Endothelial cell of umbilical vein (primary cell): ENCODE data around the gene C2. TPM values are rescaled to one million over a fixed set of nuclear protein-coding genes. Genes with fewer than 3 reads are reported as not detected.

Experiments
- BruUV-seq: library from RNA; stranded (reverse); fragments of 400-500 nt; replicated peaks from 2 replicates; lab custom pipeline; 2021; lab: Mats Ljungman, UMichigan
- CTCF ChIA-PET: fragments of 300-600, 350-600 bp; sonication (Branson Sonifier 250); formaldehyde crosslinking; loops from one replicate; lab custom pipeline; 2021; ENCODE audit warnings: antibody characterized with exemption, inconsistent platforms; lab: Charles Lee
- POLR2A ChIA-PET: fragments of 300-600, 350-600 bp; sonication (Branson Sonifier 250); formaldehyde crosslinking; loops from one replicate; lab custom pipeline; 2021; ENCODE audit warnings: antibody characterized with exemption, inconsistent platforms; lab: Charles Lee
- DNase-seq: peaks from one replicate; pipeline ENCODE4 v3.0.0-alpha.2; 2011; ENCODE audit warnings: low read depth, low spot score
- FAIRE-seq: peaks from 2 replicates; lab custom pipeline; 2011; peaks lifted over from hg19 to GRCh38; lab: Jason Lieb, UNC
- H2AFZ ChIP-seq: 2 replicates; pipeline ENCODE4 v1.6.0; 2012; ENCODE audit warnings: low read depth, low read length, control low read depth, inconsistent platforms
- H3K27ac ChIP-seq: 2 replicates; pipeline ENCODE4 v1.5.1; 2011; ENCODE audit warnings: low read depth, mild to moderate bottlenecking, control low read depth, low read length, moderate library complexity; ENCODE audit not compliant: insufficient read depth
- H3K27me3 ChIP-seq, 2 experiments: 2 replicates each; pipeline versions ENCODE4 v1.6.0 to v1.6.1; 2011; ENCODE audit warnings: low read length in 2 of 2, mixed read lengths in 1 of 2; ENCODE audit not compliant: control insufficient read depth in 2 of 2, insufficient read depth in 2 of 2
- H3K36me3 ChIP-seq, 2 experiments: 2 replicates in 1 of 2; 3 replicates in 1 of 2; pipeline ENCODE4 v1.5.1; 2011; ENCODE audit warnings: low read length in 2 of 2, mild to moderate bottlenecking in 1 of 2, moderate library complexity in 1 of 2; ENCODE audit not compliant: control insufficient read depth in 2 of 2, insufficient read depth in 2 of 2; ENCODE audit errors: extremely low read depth in 1 of 2
- H3K4me1 ChIP-seq: 3 replicates; pipeline ENCODE4 v1.5.1; 2011; ENCODE audit warnings: mild to moderate bottlenecking, low read length; ENCODE audit not compliant: control insufficient read depth, insufficient read depth; ENCODE audit errors: extremely low read depth
- H3K4me2 ChIP-seq: 2 replicates; pipeline ENCODE4 v1.6.1; 2011; ENCODE audit warnings: low read length, control low read depth, mixed read lengths; ENCODE audit not compliant: insufficient read depth
- H3K4me3 ChIP-seq, 3 experiments: fragments of 200-600 bp in 1 of 3; sonication (generic), shearing (Covaris generic) in 1 of 3; replicated peaks in 1 of 3; 2 replicates each; pipeline ENCODE4 v1.5.1; 2011 to 2016; ENCODE audit warnings: control low read depth in 3 of 3, low read length in 3 of 3, mild to moderate bottlenecking in 2 of 3, inconsistent platforms in 1 of 3, low read depth in 1 of 3, moderate library complexity in 1 of 3; ENCODE audit not compliant: insufficient read depth in 1 of 3
- H3K79me2 ChIP-seq: 2 replicates; pipeline ENCODE4 v1.6.0; 2012; ENCODE audit warnings: low read length, inconsistent platforms; ENCODE audit not compliant: control insufficient read depth, insufficient read depth
- H3K9ac ChIP-seq: replicated peaks from 2 replicates; pipeline ENCODE3; 2011; ENCODE audit warnings: low read length, control low read depth; ENCODE audit not compliant: insufficient read depth; ENCODE audit errors: extremely low read depth
- H3K9me1 ChIP-seq: replicated peaks from 3 replicates; pipeline ENCODE4 v1.6.0; 2011; ENCODE audit warnings: mild to moderate bottlenecking, low read length; ENCODE audit not compliant: control insufficient read depth, insufficient read depth; ENCODE audit errors: extremely low read depth
- H3K9me3 ChIP-seq: replicated peaks from 2 replicates; pipeline ENCODE4 v1.5.1; 2012; ENCODE audit warnings: low read length, inconsistent platforms; ENCODE audit not compliant: control insufficient read depth, insufficient read depth
- H4K20me1 ChIP-seq: replicated peaks from 2 replicates; pipeline ENCODE3; 2011; ENCODE audit warnings: mild to moderate bottlenecking, low read length; ENCODE audit not compliant: control insufficient read depth, insufficient read depth; ENCODE audit errors: extremely low read depth
- CTCF ChIP-seq, 2 donors: IDR thresholded peaks; 1 replicate in 1 of 2; 2 replicates in 1 of 2; pipeline ENCODE4 v1.5.1; 2011; ENCODE audit warnings: low read length in 2 of 2, mild to moderate bottlenecking in 2 of 2, moderate library complexity in 2 of 2, control low read depth in 1 of 2, inconsistent platforms in 1 of 2, low read depth in 1 of 2; ENCODE audit not compliant: insufficient read depth in 1 of 2; ENCODE audit errors: extremely low read depth in 1 of 2
- GATA2 ChIP-seq: IDR thresholded peaks from 2 replicates; pipeline ENCODE4 v1.7.0; 2011; ENCODE audit warnings: low read depth, mild to moderate bottlenecking, moderate library complexity, mixed read lengths, low read length; ENCODE audit not compliant: insufficient read length, insufficient read depth
- JUN ChIP-seq: IDR thresholded peaks from 2 replicates; pipeline ENCODE4 v1.6.1; 2011; ENCODE audit warnings: borderline replicate concordance, low read depth; ENCODE audit not compliant: insufficient read length, insufficient read depth
- MAX ChIP-seq: IDR thresholded peaks from 2 replicates; pipeline ENCODE4 v1.6.1; 2011; ENCODE audit not compliant: insufficient read depth, insufficient read length
- POLR2AphosphoS5 ChIP-seq: IDR thresholded peaks from 2 replicates; pipeline ENCODE4 v1.6.1; 2012; ENCODE audit warnings: low read depth, mild to moderate bottlenecking, control low read depth, low read length, moderate library complexity; ENCODE audit not compliant: insufficient read depth
- dilution Hi-C: fragments of 300-500 bp; cut with MboI; formaldehyde crosslinking; loops from one replicate; pipeline ENCODE4 v1.15.0; 2019; ENCODE audit warnings: low sequenced_read_pairs; ENCODE audit not compliant: extremely low pct_ligation_motif_present
- intact Hi-C: fragments of 100-400 bp; cut with micrococcal nuclease; formaldehyde crosslinking; loops from one replicate; pipeline ENCODE4 v1.10.0; 2022
- polyA plus RNA-seq, 4 experiments: library from polyadenylated mRNA; depleted of rRNA in 3 of 4; stranded (reverse) in 3 of 4; unstranded in 1 of 4; fragments of >200 nt; gene quantifications; 2 replicates each; pipeline versions ENCODE4 v1.2.1 to v1.2.3, GENCODE V29; 2011 to 2012; ENCODE audit warnings: missing spikeins in 1 of 4
- total RNA-seq: library from RNA; stranded (reverse); gene quantifications from 2 replicates; pipeline ENCODE4 v1.2.3, GENCODE V29; 2021

The C2 gene
- total and polyA plus RNA-seq, 2 donors (not counting 3 experiments of a cell fraction or from before 2014, with no cell fraction given) = 0.60 TPM; not detected in 1

- Histone ChIP-seq H3K4me3 (no peak overlapping the region), H3K9me1 (no peaks in the 10 kb centered on the region), H3K9ac (no peak overlapping the region), H3K79me2 (peaks cover 24% of the 10 kb centered on the region), H2AFZ (no peak overlapping the region), H3K27me3 (no peaks in the 10 kb centered on the region), H3K36me3 (peaks cover 9 to 46% of the 10 kb centered on the region in 2 experiments), H3K9me3 (no peaks in the 10 kb centered on the region), H3K27ac (no peak overlapping the region), H3K4me2 (no peak overlapping the region), H4K20me1 (no peaks in the 10 kb centered on the region), H3K4me1 (peaks cover 16% of the 10 kb centered on the region)
- no TSS peak for BruUV-seq
- CTCF ChIA-PET = no interaction called here
- FAIRE-seq (no peak), DNase-seq (no peak)
- TF ChIP-seq GATA2 = no peak
- TF ChIP-seq POLR2AphosphoS5 = no peak
- no peak for TF ChIP-seq CTCF (IDR thresholded peaks at IDR 0.05; ENCODE audit: extremely low read depth in 1 of 2, insufficient read depth in 1 of 2, low read depth in 1 of 2, low read length in 2 of 2)
- no peak for TF ChIP-seq JUN
- no peak for TF ChIP-seq MAX
- dilution Hi-C loops (no loop called here), intact Hi-C loops (no loop called here)
- POLR2A ChIA-PET = no interaction called here
Observed at GRCh38 chr6:31968326-31968725, 40.8 kb downstream of the C2 start.
